ENCODE data around the gene SFMBT2. TPM values are rescaled to one million over a fixed set of nuclear protein-coding genes. Genes with fewer than 3 reads are reported as not detected.

The SFMBT2 gene
- total and polyA plus RNA-seq, 2 of the 4 experiments (the other 2 are of a cell fraction) = 0.70 to 1.3 TPM

DNA sequence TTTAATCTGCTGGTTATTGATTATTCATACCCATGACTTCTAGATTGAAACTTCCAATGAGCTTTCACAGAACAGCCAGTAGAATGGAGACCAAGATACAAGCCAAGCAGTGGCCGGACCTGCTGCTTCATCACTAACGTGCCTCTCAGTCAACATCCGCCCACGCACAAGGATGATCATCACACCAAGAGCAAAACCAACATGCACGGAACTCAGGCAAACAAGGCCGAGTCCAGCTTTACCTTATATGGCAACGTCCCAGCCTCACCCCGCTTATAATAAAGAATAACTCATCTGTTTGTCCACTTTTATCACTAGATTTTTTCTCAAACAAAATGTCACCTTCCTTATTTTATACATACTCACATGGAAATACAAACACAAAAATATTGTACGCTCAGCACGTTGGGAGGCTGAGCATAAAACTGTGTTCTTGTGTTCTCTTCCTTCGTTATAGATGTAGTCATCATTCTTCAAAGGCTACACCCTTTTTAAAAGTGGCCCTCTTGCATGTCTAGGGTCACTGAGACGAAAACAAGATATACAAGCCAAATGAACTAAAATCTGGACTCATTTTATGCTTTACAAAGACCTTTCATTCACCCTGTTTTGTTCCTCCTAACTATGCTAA, 122.7 kb downstream of the SFMBT2 start:
- Histone ChIP-seq H3K4me3 (ENCODE audit: insufficient read depth, low read depth, low read length) (no peak overlapping the region), H4K91ac (ENCODE audit: insufficient read depth, low read depth, low read length) (no peak overlapping the region), H3K56ac (ENCODE audit: extremely low read depth, insufficient read depth, low read length) (no peak overlapping the region), H2BK15ac (ENCODE audit: low read depth, low read length) (no peak overlapping the region), H3K9me1 (ENCODE audit: insufficient read depth, low read length) (no peaks in the 10 kb centered on the region), H4K5ac (ENCODE audit: low read depth, low read length) (no peak overlapping the region), H3K27me3 (ENCODE audit: control insufficient read depth, insufficient read depth, low read length) (no peaks in the 10 kb centered on the region), H3K4me1 (ENCODE audit: control insufficient read depth, insufficient read depth, low read length) (peaks cover 2% of the 10 kb centered on the region; the same call in 1 of the 2 replicates), H2BK120ac (ENCODE audit: low read depth, low read length) (no peak overlapping the region), H3K27ac (ENCODE audit: insufficient read depth, low read length) (no peak overlapping the region), H2AK9ac (replicated peaks; ENCODE audit: low read depth, low read length, poor library complexity) (no peak overlapping the region), H2BK20ac (ENCODE audit: low read depth, low read length) (no peak overlapping the region), H4K8ac (ENCODE audit: low read depth in 2 of 2, low read length in 2 of 2) (no peak overlapping the region), H3K79me1 (ENCODE audit: low read depth in 1 of 2, low read length in 2 of 2) (no peaks in the 10 kb centered on the region), H2AK5ac (ENCODE audit: low read depth, low read length) (no peak overlapping the region), H3K4me2 (ENCODE audit: low read depth, low read length) (no peak overlapping the region), H3K9ac (ENCODE audit: low read depth, low read length) (no peak overlapping the region), H4K20me1 (ENCODE audit: insufficient read depth, low read length) (no peaks in the 10 kb centered on the region), H3K4ac (ENCODE audit: low read depth, low read length) (no peak overlapping the region), H3K18ac (ENCODE audit: low read depth, low read length) (no peak overlapping the region), H3K36me3 (ENCODE audit: control insufficient read depth, insufficient read depth, low read length) (no peaks in the 10 kb centered on the region), H3K23ac (ENCODE audit: low read depth, low read length) (no peak overlapping the region), H2AFZ (replicated peaks; ENCODE audit: low read length, poor library complexity) (no peak overlapping the region), H3K14ac (replicated peaks; ENCODE audit: low read depth, low read length) (no peak overlapping the region), H2BK5ac (ENCODE audit: low read depth, low read length, poor library complexity, severe bottlenecking) (no peak overlapping the region), H3K9me3 (ENCODE audit: control insufficient read depth, insufficient read depth, low read length) (0 out of 2 replicates have a peak, but pooled peaks cover 2% of the 10 kb centered on the region)
- WGBS, 2 experiments (ENCODE audit: extremely low coverage in 2 of 2, insufficient read length in 1 of 2) = 100% methylated on average over 3 of the region's 12 CpGs; no CpG with 5 or more reads in 1 of the 2 experiments
- ATAC-seq (ENCODE audit: low read depth) (no peak), DNase-seq (no peak)
- ChIA-PET CTCF (no interaction called here), POLR2A (ENCODE audit: unreplicated experiment) (no interaction called here)
- intact Hi-C loops (cut with micrococcal nuclease) = no loop called here
- dilution Hi-C loops (cut with HindIII; ENCODE audit: low sequenced_read_pairs, unreplicated experiment) = no loop called here
- in situ Hi-C loops (cut with MboI; ENCODE audit: low sequenced_read_pairs) = no loop called here
- TF ChIP-seq CHD1 (IDR thresholded peaks at IDR 0.05; ENCODE audit: low read depth, low read length) (no peak), POLR2A (IDR thresholded peaks at IDR 0.05; ENCODE audit: low read depth, low read length) (no peak), FOS (IDR thresholded peaks at IDR 0.05; ENCODE audit: low read depth, low read length) (no peak), MAZ (IDR thresholded peaks at IDR 0.05; ENCODE audit: borderline replicate concordance, low read depth, low read length) (no peak)
- no TSS peak for BruUV-seq (replicated peaks)

Measured in IMR-90 (cell line).